ENCODE data around the gene TRIM31.

TRIM31 gene

DNA sequence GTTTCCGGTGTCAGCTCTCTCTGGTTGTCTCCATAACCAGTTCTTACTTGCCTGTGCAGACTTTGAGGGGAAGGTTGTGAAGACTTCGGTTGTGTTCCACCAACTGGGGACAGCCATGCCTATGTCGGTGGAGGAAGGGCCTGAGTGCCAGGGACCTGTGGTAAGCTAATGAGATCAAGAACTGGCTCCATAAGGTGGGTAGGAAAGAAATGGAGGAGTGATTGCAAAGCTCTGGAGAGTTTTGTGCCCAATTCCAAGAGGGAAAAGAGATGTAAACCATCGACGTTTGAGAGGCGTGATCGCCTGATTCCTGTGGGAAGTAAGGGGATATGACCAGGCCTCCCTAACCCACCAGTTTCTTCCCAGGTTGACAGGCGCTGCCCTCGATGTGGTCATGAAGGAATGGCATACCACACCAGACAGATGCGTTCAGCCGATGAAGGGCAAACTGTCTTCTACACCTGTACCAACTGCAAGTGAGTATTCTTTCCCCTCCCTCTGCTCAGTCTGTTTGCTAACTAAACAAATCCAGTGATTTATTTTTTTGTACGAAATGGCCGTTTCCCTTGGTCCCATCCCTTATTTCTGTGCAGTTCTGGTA lies 50.9 kb downstream of the TRIM31 start:
- DNase-seq (ENCODE audit: extremely low spot score, insufficient read length, low read depth) (no peak), FAIRE-seq (peak; percentile 68)

DNA sequence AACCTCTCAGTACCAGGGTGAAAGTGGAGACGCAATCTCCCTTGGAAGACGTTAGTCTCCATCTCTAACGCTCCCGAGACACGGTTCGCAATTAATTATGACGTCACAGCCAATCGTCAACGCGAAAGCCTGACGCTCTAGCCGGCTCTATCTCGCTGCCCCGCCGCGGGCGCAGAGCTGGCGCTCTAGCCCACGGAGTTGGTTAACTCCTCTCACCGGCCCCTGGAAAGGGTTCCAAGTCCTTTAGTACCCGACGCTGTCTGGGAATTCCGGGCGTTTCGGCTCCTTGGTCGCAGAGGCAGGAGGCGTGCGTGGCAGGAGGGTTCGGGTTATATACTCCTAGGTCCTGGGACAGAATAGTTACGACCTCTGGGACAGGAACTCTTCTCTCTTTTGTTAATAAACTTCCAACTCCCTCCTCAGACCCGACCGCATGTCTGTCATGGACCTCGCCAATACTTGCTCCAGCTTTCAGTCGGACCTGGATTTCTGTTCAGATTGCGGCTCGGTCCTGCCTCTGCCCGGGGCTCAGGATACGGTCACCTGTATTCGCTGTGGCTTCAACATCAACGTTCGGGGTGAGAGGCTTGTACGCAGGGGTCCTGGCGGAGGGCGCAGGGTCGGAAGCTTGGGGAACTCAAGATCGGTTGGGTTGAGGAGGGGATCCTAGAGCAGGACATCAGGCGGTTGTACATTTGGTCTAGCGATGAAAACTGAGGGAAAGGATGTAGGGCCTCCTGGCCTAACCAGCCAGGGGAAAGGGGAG lies 51.6 kb downstream of the TRIM31 start, which contains the start of gene POLR1H:
Gene POLR1H (plus strand): TSS at position 174 of the 766 bp plus-strand sequence. CDS start 260 bp downstream, at position 434.
- DNase-seq (ENCODE audit: extremely low spot score, insufficient read length, low read depth) (peak; percentile 80), FAIRE-seq (peak; percentile 94)

DNA sequence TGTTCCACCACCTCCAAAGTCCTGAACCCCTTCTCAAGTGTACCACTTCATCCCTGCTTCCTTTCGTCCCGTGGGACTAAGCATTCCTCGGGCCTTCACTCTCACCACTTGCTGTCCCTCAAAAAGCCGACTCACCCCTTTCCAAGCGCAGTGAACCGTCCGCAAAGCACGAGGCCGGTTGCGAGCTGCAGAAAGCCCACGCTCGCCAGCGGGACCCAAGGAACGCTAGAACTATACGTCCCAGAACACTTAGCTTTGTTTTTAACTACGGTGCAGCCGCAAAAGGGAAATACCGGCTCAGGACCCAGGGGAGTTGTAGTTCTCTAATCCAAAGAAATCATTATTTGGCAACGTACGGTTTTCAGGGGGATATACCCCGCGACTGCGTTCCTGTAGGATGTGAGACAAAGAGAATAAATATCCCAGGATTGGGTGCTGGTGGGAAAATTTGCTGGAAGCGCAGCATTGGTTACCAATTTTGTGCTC lies 52.2 kb downstream of the TRIM31 start:
- FAIRE-seq (no peak), DNase-seq (ENCODE audit: extremely low spot score, insufficient read length, low read depth) (no peak)

DNA sequence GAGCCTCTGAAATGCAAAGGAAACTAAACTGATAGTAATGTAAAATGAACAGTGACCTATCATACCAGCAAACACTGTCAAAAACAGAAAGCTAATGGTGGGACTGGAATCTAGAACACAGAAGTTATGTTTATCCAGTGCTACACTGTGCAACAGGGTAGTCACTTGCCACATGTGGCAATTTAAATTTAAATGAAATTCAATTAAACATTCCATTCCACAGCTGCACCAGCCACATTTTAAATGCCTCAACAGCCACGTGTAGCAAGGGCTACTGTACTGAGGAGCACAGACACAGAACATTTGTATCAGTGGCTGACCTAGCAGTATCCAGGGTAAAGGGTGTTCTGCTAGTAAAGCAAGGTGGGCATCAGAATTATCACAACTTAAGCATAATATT lies 57.4 kb downstream of the TRIM31 start:
- FAIRE-seq: no peak
- DNase-seq (ENCODE audit: extremely low spot score, insufficient read length, low read depth): no peak

DNA sequence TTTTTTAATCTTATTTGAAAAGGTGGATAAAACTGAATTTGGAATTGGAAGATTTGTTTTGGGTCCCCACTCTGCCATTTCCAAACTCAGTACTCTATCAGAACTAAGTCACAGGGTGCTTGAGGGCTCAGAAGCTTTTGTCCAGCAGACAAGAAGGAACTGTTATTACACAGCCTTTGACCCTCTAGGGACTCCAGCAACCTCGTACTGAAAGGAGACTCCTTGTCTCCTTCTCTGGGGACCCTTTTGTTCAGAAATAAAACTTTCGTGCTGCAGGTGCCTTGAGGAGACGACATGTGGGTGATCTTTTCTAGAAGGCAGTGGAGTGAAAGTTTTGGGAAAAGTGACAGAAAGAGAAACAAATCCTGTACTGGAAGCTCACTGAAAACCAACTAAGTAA lies 59.2 kb downstream of the TRIM31 start:
- FAIRE-seq (no peak), DNase-seq (ENCODE audit: extremely low spot score, insufficient read length, low read depth) (no peak)
